SK-N-SH (cell line): ENCODE results near the gene C10orf67. TPM values are rescaled to one million over a fixed set of nuclear protein-coding genes. Genes with fewer than 3 reads are reported as not detected.

Experiments used
- CTCF ChIA-PET: fragments of 300-600, 350-600 bp; formaldehyde crosslinking; extraction: SDS; loops from one replicate; lab custom pipeline; 2021; lab: Yijun Ruan, JAX
- POLR2A ChIA-PET: fragments of 350-600 bp; sonication (Branson Sonifier 250); formaldehyde crosslinking; extraction: SDS; loops from one replicate; lab custom pipeline; 2020; ENCODE audit warnings: antibody characterized with exemption, inconsistent platforms; lab: Yijun Ruan, JAX
- DNase-seq: peaks from one replicate; pipeline ENCODE4 v3.0.0; 2012
- H2AFZ ChIP-seq: fragments of 200-600 bp; sonication (generic); 2 replicates; pipeline ENCODE4 v1.8.1; 2016; ENCODE audit warnings: antibody characterized with exemption, mild to moderate bottlenecking, low read depth
- H3F3A ChIP-seq: fragments of 200-600 bp; sonication (generic); replicated peaks from 2 replicates; pipeline ENCODE3; 2016; ENCODE audit warnings: antibody characterized with exemption, mild to moderate bottlenecking; ENCODE audit not compliant: insufficient read depth
- H3K27ac ChIP-seq, 2 experiments: fragments of 200-500 bp in 1 of 2; fragments of 200-600 bp in 1 of 2; sonication (Bioruptor generic) in 1 of 2; sonication (generic), shearing (Covaris generic) in 1 of 2; 2 replicates each; pipeline versions ENCODE4 v1.5.1 to v1.6.1; 2014 to 2016; ENCODE audit warnings: low read depth in 2 of 2, inconsistent platforms in 1 of 2, low read length in 1 of 2, mild to moderate bottlenecking in 1 of 2, mixed read lengths in 1 of 2
- H3K27me3 ChIP-seq: fragments of 200-600 bp; sonication (generic), shearing (Covaris generic); 2 replicates; pipeline ENCODE4 v1.6.1; 2016; ENCODE audit warnings: mixed run types; ENCODE audit not compliant: insufficient read depth
- H3K36me3 ChIP-seq, 2 experiments: fragments of 200-500 bp in 1 of 2; fragments of 200-600 bp in 1 of 2; sonication (Bioruptor generic) in 1 of 2; sonication (generic) in 1 of 2; replicated peaks in 1 of 2; 2 replicates each; pipeline versions ENCODE3 to v1.5.1; 2014 to 2016; ENCODE audit warnings: low read length in 1 of 2, mild to moderate bottlenecking in 1 of 2; ENCODE audit not compliant: insufficient read depth in 2 of 2, control insufficient read depth in 1 of 2
- H3K4me1 ChIP-seq, 2 experiments: fragments of 200-500 bp in 1 of 2; fragments of 200-600 bp in 1 of 2; sonication (Bioruptor generic) in 1 of 2; sonication (generic), shearing (Covaris generic) in 1 of 2; 2 replicates each; pipeline versions ENCODE4 v1.5.1 to v1.6.1; 2014 to 2016; ENCODE audit warnings: low read depth in 1 of 2, low read length in 1 of 2, mixed run types in 1 of 2; ENCODE audit not compliant: insufficient read depth in 2 of 2, control insufficient read depth in 1 of 2
- H3K4me2 ChIP-seq: fragments of 200-600 bp; sonication (generic), shearing (Covaris generic); 2 replicates; pipeline ENCODE4 v1.6.1; 2017; ENCODE audit warnings: mixed run types
- H3K4me3 ChIP-seq, 2 experiments: fragments of 200-500 bp in 1 of 2; fragments of 200-600 bp in 1 of 2; sonication (Bioruptor generic) in 1 of 2; sonication (generic), shearing (Covaris generic) in 1 of 2; 2 replicates each; pipeline versions ENCODE4 v1.5.1 to v1.8.1; 2014 to 2016; ENCODE audit warnings: low read depth in 2 of 2, inconsistent platforms in 1 of 2, low read length in 1 of 2, mild to moderate bottlenecking in 1 of 2, mixed read lengths in 1 of 2, moderate library complexity in 1 of 2
- H3K79me2 ChIP-seq: fragments of 200-600 bp; sonication (generic); 2 replicates; pipeline ENCODE4 v1.8.1; 2017; ENCODE audit warnings: mild to moderate bottlenecking; ENCODE audit not compliant: insufficient read depth
- H3K9ac ChIP-seq: fragments of 200-600 bp; sonication (generic); 2 replicates; pipeline ENCODE4 v1.6.1; 2017; ENCODE audit warnings: mixed run types
- H3K9me2 ChIP-seq: fragments of 200-600 bp; sonication (generic); 2 replicates; pipeline ENCODE4 v1.6.1; 2017; ENCODE audit warnings: mixed run types
- H3K9me3 ChIP-seq: fragments of 200-600 bp; sonication (generic); 2 replicates; pipeline ENCODE4 v1.6.1; 2017; ENCODE audit warnings: mixed run types, mild to moderate bottlenecking, moderate library complexity
- H4K20me1 ChIP-seq: fragments of 200-600 bp; sonication (generic); 2 replicates; pipeline ENCODE4 v1.6.1; 2017; ENCODE audit warnings: mild to moderate bottlenecking, mixed run types; ENCODE audit not compliant: insufficient read depth
- CHD2 ChIP-seq: fragments of 150-350 bp; IDR thresholded peaks from 2 replicates; pipeline ENCODE4 v1.6.1; 2018; ENCODE audit warnings: low read length; ENCODE audit not compliant: partially characterized antibody
- EZH2phosphoT487 ChIP-seq: fragments of 200-600 bp; sonication (generic); IDR thresholded peaks from 2 replicates; pipeline ENCODE4 v1.6.1; 2017; ENCODE audit warnings: low read depth, mixed run types, mild to moderate bottlenecking, antibody characterized with exemption, moderate library complexity, borderline replicate concordance
- FOSL2 ChIP-seq: IDR thresholded peaks from 2 replicates; pipeline ENCODE4 v1.4.0; 2012; ENCODE audit warnings: low read depth, mild to moderate bottlenecking, moderate library complexity, borderline replicate concordance
- FOXJ3 ChIP-seq: sonication (generic); formaldehyde crosslinking; IDR thresholded peaks from 2 replicates; pipeline ENCODE4 v1.5.1; 2020; ENCODE audit warnings: mild to moderate bottlenecking, missing genetic modification reagents
- JUND ChIP-seq: IDR thresholded peaks from 2 replicates; pipeline ENCODE4 v1.4.0; 2012
- MEF2A ChIP-seq: IDR thresholded peaks from 2 replicates; pipeline ENCODE4 v1.4.0; 2012; ENCODE audit warnings: low read depth, borderline replicate concordance
- NRF1 ChIP-seq: IDR thresholded peaks from 2 replicates; pipeline ENCODE4 v1.6.1; 2012; ENCODE audit warnings: low read depth, mild to moderate bottlenecking, low read length
- RAD21 ChIP-seq: IDR thresholded peaks from 2 replicates; pipeline ENCODE4 v1.6.1; 2012; ENCODE audit warnings: mild to moderate bottlenecking, low read length
- RCOR1 ChIP-seq: fragments of 150-350 bp; IDR thresholded peaks from 2 replicates; pipeline ENCODE4 v1.6.1; 2017; ENCODE audit warnings: antibody characterized with exemption, low read length
- RFX5 ChIP-seq: IDR thresholded peaks from 2 replicates; pipeline ENCODE4 v1.6.1; 2012; ENCODE audit warnings: mild to moderate bottlenecking, improper control_type of control experiment, low read length
- SMC3 ChIP-seq: IDR thresholded peaks from 2 replicates; pipeline ENCODE4 v1.6.1; 2012; ENCODE audit warnings: low read depth, low read length, improper control_type of control experiment
- TCF12 ChIP-seq: IDR thresholded peaks from 2 replicates; pipeline ENCODE4 v1.4.0; 2012
- USF1 ChIP-seq: IDR thresholded peaks from 2 replicates; pipeline ENCODE4 v1.4.0; 2012; ENCODE audit warnings: low read depth, borderline replicate concordance
- WGBS: methylation state at CpG from one replicate; pipeline ENCODE4 v1.1.6; 2017; ENCODE audit warnings: low lambda C conversion rate; 5-methylcytosine and 5-hydroxymethylcytosine counted together
- polyA plus RNA-seq, 3 experiments: library from polyadenylated mRNA; depleted of rRNA; stranded (reverse); fragments of >200 nt; gene quantifications; 2 replicates each; pipeline ENCODE4 v1.2.3, GENCODE V29; 2012
- TF ChIP-seq, protein P1 (sequence below): fragments of 200-600 bp; sonication (generic); IDR thresholded peaks from 2 replicates; pipeline ENCODE4 v1.6.1; 2017; ENCODE audit warnings: antibody characterized with exemption, mild to moderate bottlenecking, moderate library complexity
- TF ChIP-seq, protein P2 (sequence below): fragments of 150-350 bp; IDR thresholded peaks from 2 replicates; pipeline ENCODE4 v1.6.1; 2016; ENCODE audit warnings: mild to moderate bottlenecking, low read depth, low read length

C10orf67 gene
- polyA plus RNA-seq, 1 of the 3 experiments (the other 2 are of a cell fraction), result 0.97 TPM

GRCh38 chr10:23381298-23382040 is 36.9 kb upstream of the C10orf67 start:
- H3K27me3 ChIP-seq, result no peaks in the 10 kb centered on the region
- H3K79me2 ChIP-seq, result no peaks in the 10 kb centered on the region
- peak; percentile 59; the same call in 1 of the 2 replicates for TF ChIP-seq USF1
- no peak for TF ChIP-seq RCOR1
- H3K9ac ChIP-seq, result no peak overlapping the region
- H3K4me1 ChIP-seq, result no peaks in the 10 kb centered on the region
- H3F3A ChIP-seq, result no peaks in the 10 kb centered on the region
- H3K4me3 ChIP-seq, result no peak overlapping the region
- no peaks in the 10 kb centered on the region for H3K9me3 ChIP-seq
- no peak for DNase-seq
- H3K4me2 ChIP-seq, result no peak overlapping the region
- CTCF ChIA-PET, result no interaction called here
- no peak overlapping the region for H2AFZ ChIP-seq
- POLR2A ChIA-PET, result no interaction called here
- H3K36me3 ChIP-seq, result no peaks in the 10 kb centered on the region
- no peaks in the 10 kb centered on the region for H3K9me2 ChIP-seq
- no peaks in the 10 kb centered on the region for H4K20me1 ChIP-seq
- no peak overlapping the region for H3K27ac ChIP-seq
- 53% methylated on average over 3 of the region's 3 CpGs for WGBS

GRCh38 chr10:23379686-23380085 is 35.1 kb upstream of the C10orf67 start:
- CTCF ChIA-PET, result interaction anchor here (1.3 kb wide), 1 partner anchor 221 kb away, joined by 3 read pairs; no protein-coding TSS in a partner anchor
- WGBS, result 44% methylated on average over 3 of the region's 3 CpGs

GRCh38 chr10:23376229-23376655 is 31.6 kb upstream of the C10orf67 start:
- Histone ChIP-seq H3K36me3 (no peaks in the 10 kb centered on the region), H3K4me3 (no peak overlapping the region), H3K4me1 (no peaks in the 10 kb centered on the region), H3K79me2 (no peaks in the 10 kb centered on the region), H2AFZ (no peak overlapping the region)
- CTCF ChIA-PET, result interaction anchor here (0.7 kb wide), 1 partner anchor 155 kb away, joined by 3 read pairs; no protein-coding TSS in a partner anchor
- no peak for TF ChIP-seq FOSL2
- TF ChIP-seq, protein P1, sequence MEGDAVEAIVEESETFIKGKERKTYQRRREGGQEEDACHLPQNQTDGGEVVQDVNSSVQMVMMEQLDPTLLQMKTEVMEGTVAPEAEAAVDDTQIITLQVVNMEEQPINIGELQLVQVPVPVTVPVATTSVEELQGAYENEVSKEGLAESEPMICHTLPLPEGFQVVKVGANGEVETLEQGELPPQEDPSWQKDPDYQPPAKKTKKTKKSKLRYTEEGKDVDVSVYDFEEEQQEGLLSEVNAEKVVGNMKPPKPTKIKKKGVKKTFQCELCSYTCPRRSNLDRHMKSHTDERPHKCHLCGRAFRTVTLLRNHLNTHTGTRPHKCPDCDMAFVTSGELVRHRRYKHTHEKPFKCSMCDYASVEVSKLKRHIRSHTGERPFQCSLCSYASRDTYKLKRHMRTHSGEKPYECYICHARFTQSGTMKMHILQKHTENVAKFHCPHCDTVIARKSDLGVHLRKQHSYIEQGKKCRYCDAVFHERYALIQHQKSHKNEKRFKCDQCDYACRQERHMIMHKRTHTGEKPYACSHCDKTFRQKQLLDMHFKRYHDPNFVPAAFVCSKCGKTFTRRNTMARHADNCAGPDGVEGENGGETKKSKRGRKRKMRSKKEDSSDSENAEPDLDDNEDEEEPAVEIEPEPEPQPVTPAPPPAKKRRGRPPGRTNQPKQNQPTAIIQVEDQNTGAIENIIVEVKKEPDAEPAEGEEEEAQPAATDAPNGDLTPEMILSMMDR, result no peak
- TF ChIP-seq, protein P2, sequence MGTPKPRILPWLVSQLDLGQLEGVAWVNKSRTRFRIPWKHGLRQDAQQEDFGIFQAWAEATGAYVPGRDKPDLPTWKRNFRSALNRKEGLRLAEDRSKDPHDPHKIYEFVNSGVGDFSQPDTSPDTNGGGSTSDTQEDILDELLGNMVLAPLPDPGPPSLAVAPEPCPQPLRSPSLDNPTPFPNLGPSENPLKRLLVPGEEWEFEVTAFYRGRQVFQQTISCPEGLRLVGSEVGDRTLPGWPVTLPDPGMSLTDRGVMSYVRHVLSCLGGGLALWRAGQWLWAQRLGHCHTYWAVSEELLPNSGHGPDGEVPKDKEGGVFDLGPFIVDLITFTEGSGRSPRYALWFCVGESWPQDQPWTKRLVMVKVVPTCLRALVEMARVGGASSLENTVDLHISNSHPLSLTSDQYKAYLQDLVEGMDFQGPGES, result no peak
- TF ChIP-seq, all 33 proteins: peak for 0
- no peaks in the 10 kb centered on the region for H3K9me2 ChIP-seq
- H3K4me2 ChIP-seq, result no peak overlapping the region
- POLR2A ChIA-PET, result no interaction called here
- WGBS, result 81% methylated on average over 3 of the region's 3 CpGs
- DNase-seq, result no peak
- H3K9ac ChIP-seq, result no peak overlapping the region
- no peaks in the 10 kb centered on the region for H4K20me1 ChIP-seq
- H3K27ac ChIP-seq, result no peak overlapping the region
- H3K27me3 ChIP-seq, result no peaks in the 10 kb centered on the region
- no peaks in the 10 kb centered on the region for H3K9me3 ChIP-seq
- H3F3A ChIP-seq, result no peaks in the 10 kb centered on the region

More at GRCh38 chr10:23379686-23380085, 35.1 kb upstream of the C10orf67 start:
- H3K9me3 ChIP-seq, result no peaks in the 10 kb centered on the region
- no peak overlapping the region for H3K4me2 ChIP-seq
- no peaks in the 10 kb centered on the region for H3K9me2 ChIP-seq
- POLR2A ChIA-PET, result no interaction called here
- no peaks in the 10 kb centered on the region for H3F3A ChIP-seq
- no peak overlapping the region for H3K9ac ChIP-seq
- H2AFZ ChIP-seq, result no peak overlapping the region
- no peak overlapping the region for H3K27ac ChIP-seq
- H3K4me3 ChIP-seq, result no peak overlapping the region
- no peaks in the 10 kb centered on the region for H4K20me1 ChIP-seq
- H3K79me2 ChIP-seq, result no peaks in the 10 kb centered on the region
- H3K36me3 ChIP-seq, result no peaks in the 10 kb centered on the region
- no peaks in the 10 kb centered on the region for H3K27me3 ChIP-seq
- DNase-seq, result no peak
- TF ChIP-seq NRF1 (no peak), CHD2 (no peak), FOXJ3 (CRISPR knock-in tag) (no peak), TCF12 (no peak), JUND (no peak), RAD21 (no peak), MEF2A (no peak), EZH2phosphoT487 (no peak), SMC3 (no peak), RFX5 (no peak)
- no peaks in the 10 kb centered on the region for H3K4me1 ChIP-seq
